Stimulated activated naive CD8-positive, alpha-beta T cell treated with anti-CD3 and anti-CD28 coated beads, Interleukin-15, Interleukin-2, amounts not matched to agents 100 ng/mL and 50 ng/mL, for 24 hours (primary cell): ENCODE data around the gene THSD7B.

ENCODE experiments used
- H3K27ac Mint-ChIP-seq: one replicate; pipeline ENCODE4 v1.8.0; 2021; ENCODE audit warnings: mild to moderate bottlenecking, mixed read lengths
- H3K27me3 Mint-ChIP-seq: one replicate; pipeline ENCODE4 v1.8.0; 2021; ENCODE audit warnings: mixed read lengths
- H3K36me3 Mint-ChIP-seq: one replicate; pipeline ENCODE4 v1.8.0; 2021; ENCODE audit warnings: low read depth, mixed read lengths
- H3K4me1 Mint-ChIP-seq: one replicate; pipeline ENCODE4 v1.8.0; 2021; ENCODE audit warnings: low read depth, mixed read lengths
- H3K4me3 Mint-ChIP-seq: one replicate; pipeline ENCODE4 v1.8.0; 2021; ENCODE audit warnings: mild to moderate bottlenecking, mixed read lengths
- H3K9me3 Mint-ChIP-seq: one replicate; pipeline ENCODE4 v1.8.0; 2021; ENCODE audit warnings: mixed read lengths

The THSD7B gene

DNA sequence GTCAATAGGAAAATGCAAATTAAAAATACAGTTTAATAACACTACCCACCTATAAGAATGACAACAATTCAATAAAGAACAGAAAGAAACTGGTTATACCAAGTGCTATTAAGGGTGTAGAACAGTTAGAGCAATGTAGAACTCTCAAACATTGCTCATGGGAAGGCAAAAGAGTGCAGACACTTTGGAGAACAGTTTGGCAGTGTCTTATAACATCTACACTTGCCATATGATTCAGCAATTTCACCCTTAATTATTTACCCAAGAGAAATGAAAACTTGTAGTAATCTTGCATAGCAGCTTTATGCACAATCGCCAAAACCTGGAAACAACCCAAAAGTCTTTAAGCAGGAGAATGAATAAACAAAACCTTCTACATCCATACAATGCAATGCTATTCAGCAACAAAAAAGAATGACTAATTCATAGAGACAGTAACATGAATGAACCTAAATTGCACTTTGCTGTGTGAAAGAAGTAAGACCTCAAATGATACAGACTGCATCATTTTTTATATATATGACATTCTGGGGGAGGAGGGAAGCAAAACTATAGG is 455.2 kb downstream of the THSD7B start:
- Mint-ChIP-seq H3K9me3 (peaks cover 7% of the 10 kb centered on the region), H3K27me3 (no peaks in the 10 kb centered on the region), H3K27ac (no peak overlapping the region), H3K36me3 (no peaks in the 10 kb centered on the region), H3K4me3 (no peak overlapping the region), H3K4me1 (no peaks in the 10 kb centered on the region)

DNA sequence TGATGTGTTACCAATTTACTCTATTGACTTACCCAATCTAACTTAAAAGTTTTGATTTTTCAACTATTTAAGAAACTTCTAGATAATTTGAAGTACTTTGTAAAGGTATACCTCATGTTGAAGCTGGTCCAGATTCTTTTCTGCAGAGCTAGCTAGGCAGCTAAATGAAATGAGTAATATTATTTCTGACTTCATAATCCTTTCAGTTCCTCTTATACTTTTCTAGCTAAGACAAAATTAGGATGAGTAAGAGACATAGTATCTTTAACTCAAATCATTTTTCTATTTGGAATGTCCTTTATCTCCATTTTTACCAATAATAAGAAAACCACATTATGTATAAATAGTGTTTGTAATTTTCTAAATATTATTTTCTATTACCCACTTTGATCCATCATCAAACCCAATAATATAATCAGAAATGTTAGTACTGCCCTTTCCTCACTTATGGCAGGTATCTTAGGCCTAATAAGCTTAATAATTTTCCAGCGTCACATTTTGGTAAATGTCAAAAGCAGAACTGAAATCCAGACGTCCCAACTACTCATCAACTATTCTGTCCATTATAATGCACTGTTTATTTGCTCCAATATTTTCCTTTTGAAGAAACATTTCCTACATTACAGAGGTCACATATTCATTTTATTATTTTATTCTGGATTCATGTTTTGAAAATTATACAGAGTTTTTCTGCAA is 456.6 kb downstream of the THSD7B start:
- no peaks in the 10 kb centered on the region for H3K27me3 Mint-ChIP-seq
- H3K27ac Mint-ChIP-seq: no peak overlapping the region
- H3K4me1 Mint-ChIP-seq: no peaks in the 10 kb centered on the region
- H3K36me3 Mint-ChIP-seq: no peaks in the 10 kb centered on the region
- H3K4me3 Mint-ChIP-seq: no peak overlapping the region
- peaks cover 4% of the 10 kb centered on the region for H3K9me3 Mint-ChIP-seq

DNA sequence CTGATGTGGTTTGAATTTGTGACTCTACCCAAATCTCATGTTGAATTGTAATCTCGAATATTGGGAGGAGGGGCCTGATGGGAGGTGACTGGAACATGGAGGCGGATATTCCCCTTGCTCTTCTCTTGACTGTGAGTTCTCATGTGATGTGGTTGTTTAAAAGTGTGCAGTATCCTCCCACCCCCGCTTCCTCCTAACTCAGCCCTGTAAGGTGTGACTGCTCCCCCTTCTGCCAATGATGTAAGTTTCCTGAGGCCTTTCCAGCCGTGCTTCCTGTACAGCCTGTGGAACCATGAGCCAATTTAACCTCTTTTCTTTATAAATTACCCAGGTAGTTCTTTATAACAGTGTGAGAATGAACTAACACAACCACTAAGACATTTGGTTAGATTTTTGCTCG is 458.4 kb downstream of the THSD7B start:
- Mint-ChIP-seq H3K27ac (no peak overlapping the region), H3K4me3 (no peak overlapping the region), H3K27me3 (no peaks in the 10 kb centered on the region), H3K36me3 (no peaks in the 10 kb centered on the region), H3K4me1 (no peaks in the 10 kb centered on the region), H3K9me3 (peaks cover 4% of the 10 kb centered on the region)

GRCh38 chr2:137228566-137228965 is 463.2 kb downstream of the THSD7B start:
- Mint-ChIP-seq H3K9me3 (no peaks in the 10 kb centered on the region), H3K27ac (no peak overlapping the region), H3K27me3 (no peaks in the 10 kb centered on the region), H3K4me1 (no peaks in the 10 kb centered on the region), H3K4me3 (no peak overlapping the region), H3K36me3 (no peaks in the 10 kb centered on the region)

GRCh38 chr2:137229834-137230233 is 464.5 kb downstream of the THSD7B start:
- H3K27ac Mint-ChIP-seq: no peak overlapping the region
- no peaks in the 10 kb centered on the region for H3K4me1 Mint-ChIP-seq
- H3K36me3 Mint-ChIP-seq: no peaks in the 10 kb centered on the region
- H3K9me3 Mint-ChIP-seq: no peaks in the 10 kb centered on the region
- H3K27me3 Mint-ChIP-seq: no peaks in the 10 kb centered on the region
- H3K4me3 Mint-ChIP-seq: no peak overlapping the region

DNA sequence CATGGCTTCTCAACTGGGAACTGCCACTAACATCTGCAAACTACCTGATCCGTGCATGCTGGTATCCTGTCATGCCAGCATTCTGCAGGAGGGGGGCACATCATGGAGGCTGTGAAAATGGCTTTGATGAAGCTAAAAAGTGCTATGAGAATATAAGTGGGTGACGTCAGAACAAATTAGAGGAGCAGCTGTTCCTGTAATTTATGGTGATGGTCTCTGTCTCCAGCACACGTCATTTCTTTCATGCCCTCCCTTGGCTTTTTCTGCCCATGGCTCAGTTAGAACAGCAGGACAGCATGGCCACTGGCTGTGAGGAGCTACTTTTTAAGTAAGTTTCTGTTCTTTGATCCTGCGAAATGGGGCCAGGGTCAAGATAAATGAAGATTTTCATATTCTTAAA is 466.3 kb downstream of the THSD7B start:
- Mint-ChIP-seq H3K27me3 (no peaks in the 10 kb centered on the region), H3K36me3 (no peaks in the 10 kb centered on the region), H3K9me3 (no peaks in the 10 kb centered on the region), H3K4me3 (no peak overlapping the region), H3K4me1 (no peaks in the 10 kb centered on the region), H3K27ac (no peak overlapping the region)

- Mint-ChIP-seq H3K4me1 (no peaks in the 10 kb centered on the region), H3K27me3 (no peaks in the 10 kb centered on the region), H3K36me3 (no peaks in the 10 kb centered on the region), H3K27ac (no peak overlapping the region), H3K9me3 (no peaks in the 10 kb centered on the region), H3K4me3 (no peak overlapping the region)
Measured at GRCh38 chr2:137232076-137232475, 466.7 kb downstream of the THSD7B start.

- Mint-ChIP-seq H3K36me3 (no peaks in the 10 kb centered on the region), H3K27ac (no peak overlapping the region), H3K4me1 (no peaks in the 10 kb centered on the region), H3K27me3 (no peaks in the 10 kb centered on the region), H3K9me3 (no peaks in the 10 kb centered on the region), H3K4me3 (no peak overlapping the region)
Measured at GRCh38 chr2:137233091-137233490, 467.7 kb downstream of the THSD7B start.

DNA sequence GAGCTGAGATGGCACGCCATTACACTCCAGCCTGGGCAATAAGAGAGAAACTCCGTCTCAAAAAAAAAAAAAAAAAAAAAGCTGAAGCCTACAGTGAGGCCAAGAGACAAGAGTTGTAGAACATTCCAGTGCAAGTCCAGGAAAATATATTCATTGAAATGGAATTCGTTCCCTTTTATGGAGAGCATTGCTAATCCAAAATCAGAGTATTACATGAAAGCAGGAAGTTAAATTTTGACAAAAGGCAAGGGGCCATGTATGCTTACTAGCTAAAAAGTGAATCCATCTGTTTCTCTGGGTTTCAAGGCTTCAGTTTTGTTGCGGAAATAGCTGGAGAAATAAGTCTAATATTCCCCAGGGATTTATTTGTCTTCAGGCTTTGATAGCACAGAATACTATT is 471.7 kb downstream of the THSD7B start:
- Mint-ChIP-seq H3K27me3 (no peaks in the 10 kb centered on the region), H3K4me1 (no peaks in the 10 kb centered on the region), H3K4me3 (no peak overlapping the region), H3K9me3 (no peaks in the 10 kb centered on the region), H3K27ac (no peak overlapping the region), H3K36me3 (no peaks in the 10 kb centered on the region)

GRCh38 chr2:137238065-137238464 is 472.7 kb downstream of the THSD7B start:
- H3K27me3 Mint-ChIP-seq: no peaks in the 10 kb centered on the region
- no peak overlapping the region for H3K4me3 Mint-ChIP-seq
- no peaks in the 10 kb centered on the region for H3K4me1 Mint-ChIP-seq
- no peak overlapping the region for H3K27ac Mint-ChIP-seq
- no peaks in the 10 kb centered on the region for H3K36me3 Mint-ChIP-seq
- H3K9me3 Mint-ChIP-seq: no peaks in the 10 kb centered on the region

- Mint-ChIP-seq H3K27ac (no peak overlapping the region), H3K4me3 (no peak overlapping the region), H3K36me3 (no peaks in the 10 kb centered on the region)
Measured at GRCh38 chr2:137249463-137250130, 484.3 kb downstream of the THSD7B start.

GRCh38 chr2:137250401-137250800 is 485.1 kb downstream of the THSD7B start:
- no peaks in the 10 kb centered on the region for H3K36me3 Mint-ChIP-seq
- no peaks in the 10 kb centered on the region for H3K9me3 Mint-ChIP-seq
- no peaks in the 10 kb centered on the region for H3K27me3 Mint-ChIP-seq
- no peaks in the 10 kb centered on the region for H3K4me1 Mint-ChIP-seq
- H3K4me3 Mint-ChIP-seq: no peak overlapping the region
- H3K27ac Mint-ChIP-seq: no peak overlapping the region

More at GRCh38 chr2:137249463-137250130, 484.3 kb downstream of the THSD7B start:
- no peaks in the 10 kb centered on the region for H3K9me3 Mint-ChIP-seq
- no peaks in the 10 kb centered on the region for H3K4me1 Mint-ChIP-seq
- no peaks in the 10 kb centered on the region for H3K27me3 Mint-ChIP-seq

DNA sequence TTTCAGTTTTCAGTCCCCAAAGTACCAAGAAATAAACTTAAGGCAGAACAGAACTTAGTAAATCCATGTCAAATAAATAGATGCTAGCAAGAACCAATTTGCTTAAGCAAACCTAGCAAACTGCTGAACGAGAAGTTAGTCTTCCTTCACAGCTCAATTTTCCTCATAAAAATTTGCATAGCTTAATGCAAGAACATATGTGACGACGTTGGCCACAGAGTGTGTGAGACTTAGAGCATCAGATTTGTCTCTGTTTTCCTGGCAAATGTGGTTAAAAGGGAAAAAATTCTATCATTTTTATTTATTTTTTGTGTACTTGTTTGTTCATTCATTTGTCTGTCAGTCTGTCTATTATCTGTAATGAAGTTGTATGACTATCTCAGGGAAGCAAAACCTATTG is 485.7 kb downstream of the THSD7B start:
- Mint-ChIP-seq H3K4me1 (no peaks in the 10 kb centered on the region), H3K27ac (no peak overlapping the region), H3K36me3 (no peaks in the 10 kb centered on the region), H3K9me3 (no peaks in the 10 kb centered on the region), H3K27me3 (no peaks in the 10 kb centered on the region), H3K4me3 (no peak overlapping the region)

DNA sequence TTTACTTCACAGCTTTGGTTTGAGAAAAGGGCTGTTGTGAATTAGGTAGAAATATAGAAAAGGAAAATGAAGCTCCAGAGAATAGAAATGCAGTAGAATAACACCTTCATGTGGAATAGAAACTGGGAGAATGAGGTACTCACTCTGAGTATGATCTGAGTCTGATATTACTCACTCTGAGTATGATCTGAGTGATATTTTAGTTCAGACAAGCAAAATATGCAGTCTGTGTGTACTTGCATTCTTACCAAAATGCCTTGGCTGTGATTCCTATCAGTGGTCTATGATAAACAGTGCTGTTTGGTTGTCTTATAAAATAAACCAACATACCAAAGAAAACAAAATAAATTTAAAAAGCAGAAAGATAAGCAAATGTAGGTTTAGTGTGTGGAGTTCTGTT is 487.6 kb downstream of the THSD7B start:
- no peaks in the 10 kb centered on the region for H3K4me1 Mint-ChIP-seq
- H3K27me3 Mint-ChIP-seq: no peaks in the 10 kb centered on the region
- H3K9me3 Mint-ChIP-seq: no peaks in the 10 kb centered on the region
- H3K36me3 Mint-ChIP-seq: no peaks in the 10 kb centered on the region
- H3K27ac Mint-ChIP-seq: no peak overlapping the region
- H3K4me3 Mint-ChIP-seq: no peak overlapping the region

GRCh38 chr2:137254052-137254451 is 488.7 kb downstream of the THSD7B start:
- H3K9me3 Mint-ChIP-seq: no peaks in the 10 kb centered on the region
- no peaks in the 10 kb centered on the region for H3K27me3 Mint-ChIP-seq
- H3K36me3 Mint-ChIP-seq: no peaks in the 10 kb centered on the region
- H3K4me3 Mint-ChIP-seq: no peak overlapping the region
- no peaks in the 10 kb centered on the region for H3K4me1 Mint-ChIP-seq
- no peak overlapping the region for H3K27ac Mint-ChIP-seq

- Mint-ChIP-seq H3K27ac (no peak overlapping the region), H3K27me3 (no peaks in the 10 kb centered on the region), H3K4me3 (no peak overlapping the region), H3K9me3 (no peaks in the 10 kb centered on the region), H3K36me3 (no peaks in the 10 kb centered on the region), H3K4me1 (no peaks in the 10 kb centered on the region)
Measured at GRCh38 chr2:137255345-137255744, 490.0 kb downstream of the THSD7B start.
